Gastrocnemius medialis (tissue), 4 donors: Measurements from ENCODE around the gene IL1A. TPM values are rescaled to one million over a fixed set of nuclear protein-coding genes. Genes with fewer than 3 reads are reported as not detected.

Experiments
- ATAC-seq, 2 donors: fragments of 150-250 bp; one replicate each; pipeline ENCODE4 v1.9.1; 2016
- DNase-seq, 2 donors: peaks; one replicate each; pipeline ENCODE4 v3.0.0-alpha.2; 2019
- H3K27ac ChIP-seq, 4 donors: fragments of 200-600 bp; sonication (generic); 1 replicate in 1 of 4; 2 replicates in 3 of 4; pipeline ENCODE4 v1.5.1; 2016 to 2018; ENCODE audit warnings: mild to moderate bottlenecking in 2 of 4, moderate library complexity in 1 of 4
- H3K27me3 ChIP-seq, 3 donors: fragments of 200-600 bp; sonication (generic) in 2 of 3; 1 replicate in 1 of 3; 2 replicates in 2 of 3; pipeline versions ENCODE4 v1.5.1 to v1.6.0; 2016 to 2019; ENCODE audit warnings: mild to moderate bottlenecking in 1 of 3, moderate library complexity in 1 of 3
- H3K36me3 ChIP-seq, 2 donors: fragments of 200-600 bp; sonication (generic) in 1 of 2; one replicate each; pipeline ENCODE4 v1.5.1; 2017 to 2018
- H3K4me1 ChIP-seq, 2 donors: fragments of 200-600 bp; sonication (generic) in 1 of 2; one replicate each; pipeline ENCODE4 v1.5.1; 2016 to 2017; ENCODE audit warnings: mild to moderate bottlenecking in 2 of 2
- H3K4me3 ChIP-seq, 4 donors: fragments of 200-600 bp; sonication (generic) in 3 of 4; 1 replicate in 1 of 4; 2 replicates in 3 of 4; pipeline ENCODE4 v1.5.1; 2016 to 2019; ENCODE audit warnings: mild to moderate bottlenecking in 2 of 4
- H3K9me3 ChIP-seq, 3 donors: fragments of 200-600 bp; sonication (generic) in 2 of 3; 1 replicate in 1 of 3; 2 replicates in 2 of 3; pipeline ENCODE4 v1.5.1; 2016 to 2019
- CTCF ChIP-seq, 5 experiments: fragments of 450-650 bp in 3 of 5; fragments of 200-600 bp in 2 of 5; sonication (generic) in 2 of 5; IDR thresholded peaks in 4 of 5; conservative IDR thresholded peaks in 1 of 5; 1 replicate in 4 of 5; 2 replicates in 1 of 5; pipeline ENCODE4 v1.5.1; 2016 to 2019; ENCODE audit warnings: antibody characterized with exemption in 5 of 5, mild to moderate bottlenecking in 3 of 5, moderate library complexity in 3 of 5
- POLR2A ChIP-seq, 2 donors: fragments of 450-650 bp; IDR thresholded peaks; one replicate each; pipeline ENCODE4 v1.6.1; 2017; ENCODE audit warnings: antibody characterized with exemption in 2 of 2, mild to moderate bottlenecking in 2 of 2, moderate library complexity in 2 of 2
- in situ Hi-C, 4 donors: fragments of 200-750 bp; cut with MboI; loops; one replicate each; pipeline versions ENCODE4 v1.15.0 to v1.8.0; 2017; ENCODE audit warnings: low sequenced_read_pairs in 4 of 4
- intact Hi-C: fragments of 100-400 bp; cut with DNase I; formaldehyde crosslinking; loops from one replicate; pipeline ENCODE4 v1.15.1; 2023; ENCODE audit warnings: low total_unique reads
- total RNA-seq, 4 donors: library from RNA; depleted of rRNA; stranded (reverse); fragments of >200 nt; gene quantifications; one replicate each; pipeline versions ENCODE4 v1.1.0 to v1.2.3, GENCODE V29; 2016

Gene IL1A
- total RNA-seq, 4 donors from 2014 or later = not detected

- H3K9me3 ChIP-seq = no peaks in the 10 kb centered on the region
- no peak overlapping the region for H3K27ac ChIP-seq
- H3K4me3 ChIP-seq = no peak overlapping the region
- in situ Hi-C loops (no loop called here), intact Hi-C loops (no loop called here)
- no peaks in the 10 kb centered on the region for H3K27me3 ChIP-seq
- no peak for ATAC-seq
- H3K36me3 ChIP-seq = no peaks in the 10 kb centered on the region
- TF ChIP-seq POLR2A (IDR thresholded peaks at IDR 0.05) (no peak), CTCF (IDR thresholded peaks at IDR 0.05 in 4 of 5, conservative IDR thresholded peaks at IDR 0.05 in 1 of 5) (no peak)
- no peak for DNase-seq
- H3K4me1 ChIP-seq = no peaks in the 10 kb centered on the region
Measured at GRCh38 chr2:112818094-112818902, 34.0 kb upstream of the IL1A start.

GRCh38 chr2:112817082-112817689, 32.9 kb upstream of the IL1A start:
- no peak overlapping the region for H3K27ac ChIP-seq
- in situ Hi-C loops = no loop called here
- DNase-seq (no peak), ATAC-seq (no peak)
- intact Hi-C loops = no loop called here
- no peaks in the 10 kb centered on the region for H3K36me3 ChIP-seq
- no peaks in the 10 kb centered on the region for H3K27me3 ChIP-seq
- no peak for TF ChIP-seq CTCF (IDR thresholded peaks at IDR 0.05 in 4 of 5, conservative IDR thresholded peaks at IDR 0.05 in 1 of 5)
- TF ChIP-seq POLR2A (IDR thresholded peaks at IDR 0.05) = no peak
- no peaks in the 10 kb centered on the region for H3K9me3 ChIP-seq
- peaks cover 5 to 8% of the 10 kb centered on the region in 2 donors for H3K4me1 ChIP-seq
- no peak overlapping the region for H3K4me3 ChIP-seq

DNA sequence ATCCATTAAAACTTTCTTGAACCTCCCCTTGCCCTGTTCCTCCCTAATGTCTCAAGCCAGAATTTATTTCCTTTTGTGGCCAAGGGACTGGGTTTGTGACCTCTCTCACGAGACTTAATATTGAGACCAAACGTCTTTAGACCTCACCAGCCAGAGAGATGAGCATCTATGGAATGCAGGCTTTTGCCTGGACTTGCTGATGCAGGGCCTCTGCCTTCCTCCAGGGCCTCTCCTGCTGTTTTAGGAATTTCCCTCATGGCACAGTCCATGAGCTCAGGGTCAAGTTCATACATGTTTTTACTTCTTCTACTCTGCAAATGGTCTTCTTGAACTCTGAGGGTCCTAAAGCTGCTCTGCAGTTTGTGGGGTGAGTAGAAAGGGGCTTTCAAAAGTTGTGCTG, 30.0 kb upstream of the IL1A start:
- in situ Hi-C loops (no loop called here), intact Hi-C loops (no loop called here)
- Histone ChIP-seq H3K4me1 (peaks cover 6 to 8% of the 10 kb centered on the region in 2 donors), H3K9me3 (no peaks in the 10 kb centered on the region), H3K27me3 (no peaks in the 10 kb centered on the region), H3K36me3 (no peaks in the 10 kb centered on the region), H3K4me3 (no peak overlapping the region), H3K27ac (no peak overlapping the region)
- ATAC-seq (no peak), DNase-seq (no peak)
- TF ChIP-seq CTCF (IDR thresholded peaks at IDR 0.05 in 4 of 5, conservative IDR thresholded peaks at IDR 0.05 in 1 of 5) (no peak), POLR2A (IDR thresholded peaks at IDR 0.05) (no peak)

DNA sequence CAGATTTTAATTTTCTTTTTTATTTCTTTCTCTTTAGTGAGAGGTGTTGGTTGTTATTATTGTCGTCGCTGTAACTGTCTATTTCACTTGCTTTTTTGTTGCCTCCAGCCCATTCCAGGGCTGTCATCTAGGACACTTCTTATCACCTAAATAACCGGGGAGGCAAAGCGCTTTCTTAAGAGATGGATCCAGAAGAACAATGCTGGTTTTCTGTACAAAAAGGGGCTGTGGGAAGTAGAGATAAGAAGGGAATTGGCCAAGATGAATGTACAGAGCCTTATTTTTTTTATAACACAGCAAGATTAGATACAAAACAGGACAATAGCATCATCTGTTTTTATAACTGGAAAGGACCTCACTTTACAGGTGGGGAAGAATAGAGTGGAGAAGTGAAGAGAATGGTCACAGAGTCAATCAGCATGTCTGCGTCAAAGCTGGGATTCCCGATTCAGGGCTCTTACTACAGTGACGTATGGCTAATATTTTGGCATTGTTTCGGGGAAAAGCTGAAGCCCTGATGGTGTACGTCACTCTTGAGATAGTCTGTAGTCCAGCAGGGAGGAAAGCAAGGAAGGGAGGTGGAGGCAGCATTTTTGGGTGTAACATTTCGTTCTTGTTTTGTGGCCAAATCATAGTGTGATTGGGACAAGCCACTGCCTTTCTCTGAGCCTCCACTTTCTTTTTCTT, 29.1 kb upstream of the IL1A start:
- DNase-seq = no peak
- no peak for ATAC-seq
- H3K36me3 ChIP-seq = no peaks in the 10 kb centered on the region
- H3K4me1 ChIP-seq = peaks cover 6 to 8% of the 10 kb centered on the region in 2 donors
- intact Hi-C loops = no loop called here
- H3K9me3 ChIP-seq = no peaks in the 10 kb centered on the region
- TF ChIP-seq POLR2A (IDR thresholded peaks at IDR 0.05) (no peak), CTCF (IDR thresholded peaks at IDR 0.05 in 4 of 5, conservative IDR thresholded peaks at IDR 0.05 in 1 of 5) (no peak)
- H3K4me3 ChIP-seq = no peak overlapping the region
- in situ Hi-C loops = no loop called here
- no peak overlapping the region for H3K27ac ChIP-seq
- H3K27me3 ChIP-seq = no peaks in the 10 kb centered on the region
